ENCODE data around the gene POLR1D.

DNA sequence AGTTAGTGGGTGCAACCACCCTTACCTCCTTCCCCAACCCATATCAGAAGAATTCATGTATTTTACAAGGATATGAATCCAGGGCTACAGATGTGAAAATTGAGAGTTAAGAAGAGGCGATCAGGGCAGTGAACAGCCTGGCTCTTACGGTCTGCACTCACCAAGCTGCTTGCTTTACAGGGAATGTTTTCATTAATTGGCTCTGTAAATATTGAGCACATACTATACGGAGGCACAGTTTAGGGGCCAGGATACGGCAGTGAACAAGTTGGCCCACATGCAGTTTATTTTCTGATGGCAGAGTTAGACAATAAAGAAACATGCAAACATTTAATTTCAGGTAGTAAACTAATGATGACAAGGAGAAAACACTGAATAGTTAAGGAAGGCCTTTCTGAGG lies 6.4 kb downstream of the POLR1D start:
- TF ChIP-seq CTCF (IDR thresholded peaks at IDR 0.05 in 8 of 11, conservative IDR thresholded peaks at IDR 0.05 in 3 of 11) (no peak), POLR2AphosphoS5 (IDR thresholded peaks at IDR 0.05) (no peak)

Data from spleen (tissue), 7 donors.